Neural progenitor cell (in vitro differentiated cells): ENCODE measurements around the gene LITAFD.
"Not testable (repeated sequence)": the region's sequence is repeated elsewhere in the genome, so short reads cannot be mapped to it uniquely, and the experiment has no call there.

Experiments
- EZH2 ChIP-seq: fragments of 200-600 bp; sonication (generic); IDR thresholded peaks from 2 replicates; pipeline ENCODE4 v1.6.1; 2017; ENCODE audit warnings: antibody characterized with exemption, mild to moderate bottlenecking, moderate library complexity
- EZH2phosphoT487 ChIP-seq: fragments of 200-600 bp; sonication (generic); IDR thresholded peaks from 2 replicates; pipeline ENCODE4 v1.6.1; 2017; ENCODE audit warnings: antibody characterized with exemption
- TF ChIP-seq, protein P1 (sequence below): fragments of 200-600 bp; sonication (generic); IDR thresholded peaks from 2 replicates; pipeline ENCODE4 v1.5.1; 2017; ENCODE audit warnings: antibody characterized with exemption, mild to moderate bottlenecking

DNA sequence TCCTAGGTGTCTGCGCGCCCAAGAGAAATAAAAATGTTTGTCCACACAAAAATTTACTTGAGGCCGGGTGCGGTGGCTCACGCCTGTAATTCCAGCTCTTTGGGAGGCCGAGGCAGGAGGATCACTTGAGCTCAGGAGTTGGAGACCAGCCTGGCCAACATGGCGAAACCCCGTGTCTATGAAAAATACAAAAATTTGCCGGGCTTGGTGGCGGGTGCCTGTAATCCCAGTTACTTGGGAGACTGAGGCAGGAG lies 12.2 kb upstream of the LITAFD start:
- TF ChIP-seq, protein P1, sequence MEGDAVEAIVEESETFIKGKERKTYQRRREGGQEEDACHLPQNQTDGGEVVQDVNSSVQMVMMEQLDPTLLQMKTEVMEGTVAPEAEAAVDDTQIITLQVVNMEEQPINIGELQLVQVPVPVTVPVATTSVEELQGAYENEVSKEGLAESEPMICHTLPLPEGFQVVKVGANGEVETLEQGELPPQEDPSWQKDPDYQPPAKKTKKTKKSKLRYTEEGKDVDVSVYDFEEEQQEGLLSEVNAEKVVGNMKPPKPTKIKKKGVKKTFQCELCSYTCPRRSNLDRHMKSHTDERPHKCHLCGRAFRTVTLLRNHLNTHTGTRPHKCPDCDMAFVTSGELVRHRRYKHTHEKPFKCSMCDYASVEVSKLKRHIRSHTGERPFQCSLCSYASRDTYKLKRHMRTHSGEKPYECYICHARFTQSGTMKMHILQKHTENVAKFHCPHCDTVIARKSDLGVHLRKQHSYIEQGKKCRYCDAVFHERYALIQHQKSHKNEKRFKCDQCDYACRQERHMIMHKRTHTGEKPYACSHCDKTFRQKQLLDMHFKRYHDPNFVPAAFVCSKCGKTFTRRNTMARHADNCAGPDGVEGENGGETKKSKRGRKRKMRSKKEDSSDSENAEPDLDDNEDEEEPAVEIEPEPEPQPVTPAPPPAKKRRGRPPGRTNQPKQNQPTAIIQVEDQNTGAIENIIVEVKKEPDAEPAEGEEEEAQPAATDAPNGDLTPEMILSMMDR: not testable (repeated sequence)
- TF ChIP-seq EZH2phosphoT487, EZH2: not testable (repeated sequence)
